Neural cell (in vitro differentiated cells): ENCODE data around the gene AGTR1.

ENCODE experiments used
- EP300 ChIP-seq: fragments of 450-650 bp; conservative IDR thresholded peaks from 2 replicates; pipeline ENCODE4 v1.6.1; 2014; ENCODE audit warnings: antibody characterized with exemption, mild to moderate bottlenecking, moderate library complexity; ENCODE audit not compliant: poor library complexity, severe bottlenecking
- TF ChIP-seq, protein P1 (sequence below): fragments of 450-650 bp; IDR thresholded peaks from 2 replicates; pipeline ENCODE4 v1.5.1; 2014; ENCODE audit warnings: antibody characterized with exemption, mild to moderate bottlenecking, moderate library complexity; ENCODE audit not compliant: poor library complexity, severe bottlenecking

DNA sequence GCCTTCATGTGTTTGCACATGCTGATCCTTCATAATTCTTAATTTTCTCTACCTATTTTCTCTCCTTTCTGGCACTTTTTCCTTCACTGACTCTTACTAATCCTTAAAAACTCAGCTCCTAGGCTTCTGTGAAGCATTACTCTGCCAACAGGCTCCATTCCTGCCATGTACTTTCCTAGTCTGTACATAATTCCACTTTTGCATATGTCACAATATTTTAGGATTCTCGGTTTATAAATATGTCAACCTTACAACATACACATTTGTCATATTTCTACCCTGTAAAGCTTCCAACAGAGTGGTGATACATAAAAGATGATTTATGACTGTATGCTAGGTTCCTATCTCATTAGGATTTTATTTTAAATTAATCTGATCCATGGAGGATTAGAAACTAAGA is 38.2 kb upstream of the AGTR1 start:
- TF ChIP-seq, protein P1, sequence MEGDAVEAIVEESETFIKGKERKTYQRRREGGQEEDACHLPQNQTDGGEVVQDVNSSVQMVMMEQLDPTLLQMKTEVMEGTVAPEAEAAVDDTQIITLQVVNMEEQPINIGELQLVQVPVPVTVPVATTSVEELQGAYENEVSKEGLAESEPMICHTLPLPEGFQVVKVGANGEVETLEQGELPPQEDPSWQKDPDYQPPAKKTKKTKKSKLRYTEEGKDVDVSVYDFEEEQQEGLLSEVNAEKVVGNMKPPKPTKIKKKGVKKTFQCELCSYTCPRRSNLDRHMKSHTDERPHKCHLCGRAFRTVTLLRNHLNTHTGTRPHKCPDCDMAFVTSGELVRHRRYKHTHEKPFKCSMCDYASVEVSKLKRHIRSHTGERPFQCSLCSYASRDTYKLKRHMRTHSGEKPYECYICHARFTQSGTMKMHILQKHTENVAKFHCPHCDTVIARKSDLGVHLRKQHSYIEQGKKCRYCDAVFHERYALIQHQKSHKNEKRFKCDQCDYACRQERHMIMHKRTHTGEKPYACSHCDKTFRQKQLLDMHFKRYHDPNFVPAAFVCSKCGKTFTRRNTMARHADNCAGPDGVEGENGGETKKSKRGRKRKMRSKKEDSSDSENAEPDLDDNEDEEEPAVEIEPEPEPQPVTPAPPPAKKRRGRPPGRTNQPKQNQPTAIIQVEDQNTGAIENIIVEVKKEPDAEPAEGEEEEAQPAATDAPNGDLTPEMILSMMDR = no peak
- TF ChIP-seq EP300 = peak; percentile 48
